HepG2 (cell line): Measurements from ENCODE around the gene KIAA2012. TPM values are rescaled to one million over a fixed set of nuclear protein-coding genes. Genes with fewer than 3 reads are reported as not detected.

ENCODE experiments used
- ATAC-seq: fragments of 200-7000 bp; cut with Tn5 transposase; 3 replicates; pipeline ENCODE4 v1.9.1; 2020; ENCODE audit warnings: mild to moderate bottlenecking, moderate library complexity
- BruUV-seq: library from RNA; stranded (reverse); fragments of 400-500 nt; replicated peaks from 2 replicates; lab custom pipeline; 2021; lab: Mats Ljungman, UMichigan
- CTCF ChIA-PET: fragments of 300-600 bp; formaldehyde crosslinking; extraction: SDS; loops from one replicate; lab custom pipeline; 2021; ENCODE audit warnings: low total read pairs, inconsistent platforms, low intra/inter-chr PET ratio; lab: Yijun Ruan, JAX
- POLR2A ChIA-PET: fragments of 350-600 bp; sonication (Branson Sonifier 250); formaldehyde crosslinking; loops from one replicate; lab custom pipeline; 2020; ENCODE audit warnings: antibody characterized with exemption, inconsistent platforms; lab: Yijun Ruan, JAX
- DNase-seq: peaks from one replicate; pipeline ENCODE4 v3.0.0-alpha.2; 2015; ENCODE audit warnings: low spot score
- FAIRE-seq: peaks from 3 replicates; lab custom pipeline; 2011; peaks lifted over from hg19 to GRCh38; lab: Jason Lieb, UNC
- H2AFZ ChIP-seq: one replicate; pipeline ENCODE4 v1.6.1; 2011; ENCODE audit warnings: low read length, inconsistent platforms
- H3K27ac ChIP-seq: fragments of 300-600 bp; 3 replicates; pipeline ENCODE4 v1.8.0; 2011; ENCODE audit warnings: mixed run types, mild to moderate bottlenecking, mixed read lengths, low read length, inconsistent platforms; ENCODE audit not compliant: insufficient read depth; ENCODE audit errors: extremely low read length
- H3K27me3 ChIP-seq, 2 experiments: fragments of 200-600 bp in 1 of 2; 2 replicates in 1 of 2; 3 replicates in 1 of 2; pipeline versions ENCODE4 v1.6.0 to v1.8.0; 2011; ENCODE audit warnings: low read length in 2 of 2, mild to moderate bottlenecking in 2 of 2, moderate library complexity in 2 of 2, inconsistent platforms in 1 of 2; ENCODE audit not compliant: insufficient read depth in 2 of 2, control insufficient read depth in 1 of 2
- H3K36me3 ChIP-seq, 2 experiments: fragments of 200-600 bp in 1 of 2; replicated peaks in 1 of 2; 2 replicates in 1 of 2; 3 replicates in 1 of 2; pipeline versions ENCODE4 v1.5.1 to v1.8.0; 2011; ENCODE audit warnings: low read length in 2 of 2, inconsistent platforms in 1 of 2; ENCODE audit not compliant: insufficient read depth in 2 of 2, control insufficient read depth in 1 of 2
- H3K4me1 ChIP-seq: 2 replicates; pipeline ENCODE4 v1.5.1; 2012; ENCODE audit warnings: low read length, inconsistent platforms; ENCODE audit not compliant: insufficient read depth
- H3K4me2 ChIP-seq: 2 replicates; pipeline ENCODE4 v1.6.0; 2011; ENCODE audit warnings: low read depth, low read length, inconsistent platforms
- H3K4me3 ChIP-seq, 3 experiments: fragments of 200-600 bp in 1 of 3; sonication (generic), shearing (Covaris generic) in 1 of 3; replicated peaks in 1 of 3; 2 replicates each; pipeline ENCODE4 v1.5.1; 2011 to 2016; ENCODE audit warnings: low read length in 3 of 3, inconsistent platforms in 2 of 3, low read depth in 2 of 3, mild to moderate bottlenecking in 2 of 3, control low read depth in 1 of 3, mixed read lengths in 1 of 3; ENCODE audit not compliant: insufficient read depth in 1 of 3
- H3K79me2 ChIP-seq: one replicate; pipeline ENCODE4 v1.6.1; 2011; ENCODE audit warnings: low read length, inconsistent platforms; ENCODE audit not compliant: insufficient read depth
- H3K9ac ChIP-seq: 2 replicates; pipeline ENCODE4 v1.6.0; 2011; ENCODE audit warnings: mild to moderate bottlenecking, low read depth, low read length, inconsistent platforms; ENCODE audit not compliant: insufficient read depth
- H3K9me3 ChIP-seq: 2 replicates; pipeline ENCODE4 v1.5.1; 2012; ENCODE audit warnings: mild to moderate bottlenecking, low read length
- H4K20me1 ChIP-seq: 2 replicates; pipeline ENCODE4 v1.6.0; 2011; ENCODE audit warnings: inconsistent platforms, mild to moderate bottlenecking, low read length, moderate library complexity; ENCODE audit not compliant: insufficient read depth
- ATF7 ChIP-seq, 2 experiments: fragments of 450-650 bp in 1 of 2; sonication (generic) in 1 of 2; formaldehyde crosslinking in 1 of 2; IDR thresholded peaks; 2 replicates each; pipeline versions ENCODE4 v1.4.0 to v1.6.1; 2016 to 2020; ENCODE audit warnings: antibody characterized with exemption in 1 of 2, mild to moderate bottlenecking in 1 of 2, missing genetic modification reagents in 1 of 2
- ETV6 ChIP-seq: sonication (generic); formaldehyde crosslinking; conservative IDR thresholded peaks from 2 replicates; pipeline ENCODE4 v1.4.0; 2020; ENCODE audit warnings: missing genetic modification reagents
- HNRNPLL ChIP-seq: fragments of 200-400 bp; formaldehyde crosslinking; IDR thresholded peaks from 2 replicates; pipeline ENCODE4 v1.6.1; 2017; ENCODE audit warnings: mild to moderate bottlenecking, low read depth, low read length; ENCODE audit not compliant: poor library complexity, severe bottlenecking
- KDM5B ChIP-seq: sonication (generic); formaldehyde crosslinking; IDR thresholded peaks from 2 replicates; pipeline ENCODE4 v1.4.0; 2020; ENCODE audit warnings: missing genetic modification reagents, mild to moderate bottlenecking, borderline replicate concordance
- MBD4 ChIP-seq: IDR thresholded peaks from 2 replicates; pipeline ENCODE4 v1.6.1; 2012; ENCODE audit warnings: low read length, inconsistent platforms, borderline replicate concordance
- MEIS1 ChIP-seq: sonication (generic); formaldehyde crosslinking; IDR thresholded peaks from 2 replicates; pipeline ENCODE4 v1.9.0; 2021; ENCODE audit warnings: mild to moderate bottlenecking, missing genetic modification reagents, moderate library complexity, borderline replicate concordance
- SP140L ChIP-seq: sonication (generic); formaldehyde crosslinking; IDR thresholded peaks from 2 replicates; pipeline ENCODE4 v1.4.0; 2020; ENCODE audit warnings: missing genetic modification reagents, borderline replicate concordance
- WIZ ChIP-seq: sonication (generic); formaldehyde crosslinking; IDR thresholded peaks from 2 replicates; pipeline ENCODE4 v1.5.1; 2020; ENCODE audit warnings: mild to moderate bottlenecking, missing genetic modification reagents
- ZNF569 ChIP-seq: sonication (generic); formaldehyde crosslinking; IDR thresholded peaks from 2 replicates; pipeline ENCODE4 v1.5.0; 2020; ENCODE audit warnings: mild to moderate bottlenecking, missing genetic modification reagents, moderate library complexity, borderline replicate concordance
- ZNF766 ChIP-seq: sonication (generic); formaldehyde crosslinking; IDR thresholded peaks from 2 replicates; pipeline ENCODE4 v1.5.0; 2020; ENCODE audit warnings: missing genetic modification reagents, borderline replicate concordance
- ZNF839 ChIP-seq: sonication (generic); formaldehyde crosslinking; IDR thresholded peaks from 2 replicates; pipeline ENCODE4 v1.4.0; 2020; ENCODE audit warnings: missing genetic modification reagents, mild to moderate bottlenecking, borderline replicate concordance
- WGBS: methylation state at CpG from one replicate; pipeline ENCODE4 v1.1.6; 2017; ENCODE audit warnings: low lambda C conversion rate; 5-methylcytosine and 5-hydroxymethylcytosine counted together
- in situ Hi-C: cut with HindIII; loops from 2 replicates; pipeline ENCODE4 v1.10.0; 2017; ENCODE audit warnings: low pct_unique_long_range_greater_than_20kb; ENCODE audit not compliant: extremely low pct_ligation_motif_present
- intact Hi-C: fragments of 100-400 bp; cut with micrococcal nuclease; formaldehyde crosslinking; loops from one replicate; pipeline ENCODE4 v1.10.0; 2022; ENCODE audit not compliant: unreplicated experiment
- polyA plus RNA-seq, 8 experiments: library from polyadenylated mRNA; depleted of rRNA in 3 of 8; stranded (reverse) in 7 of 8; unstranded in 1 of 8; fragments of >200 nt; fragmentation: Illumina TruSeq in 4 of 8; extraction: Trizol in 4 of 8; gene quantifications; 2 replicates each; pipeline versions ENCODE4 v1.2.1 to v1.2.3, GENCODE V29; 2011 to 2016; ENCODE audit warnings: low read depth in 4 of 8, missing spikeins in 1 of 8, mixed read lengths in 1 of 8; ENCODE audit not compliant: insufficient read depth in 1 of 8
- total RNA-seq, 5 experiments: library from RNA; depleted of rRNA; stranded (reverse); fragments of >200 nt; fragmentation: Illumina TruSeq; extraction: Trizol; gene quantifications; 2 replicates each; pipeline ENCODE4 v1.2.3, GENCODE V29; 2016; ENCODE audit warnings: low read depth in 1 of 5
- TF ChIP-seq, protein P1 (sequence below): sonication (generic); formaldehyde crosslinking; IDR thresholded peaks from 2 replicates; pipeline ENCODE4 v1.5.0; 2020; ENCODE audit warnings: mild to moderate bottlenecking, missing genetic modification reagents, moderate library complexity
- TF ChIP-seq, protein P2 (sequence below): IDR thresholded peaks from 2 replicates; pipeline ENCODE4 v1.6.1; 2016

KIAA2012 gene
- total and polyA plus RNA-seq, 2 of the 13 experiments (the other 11 are each of a cell fraction or from before 2014, with no cell fraction given) = not detected

DNA sequence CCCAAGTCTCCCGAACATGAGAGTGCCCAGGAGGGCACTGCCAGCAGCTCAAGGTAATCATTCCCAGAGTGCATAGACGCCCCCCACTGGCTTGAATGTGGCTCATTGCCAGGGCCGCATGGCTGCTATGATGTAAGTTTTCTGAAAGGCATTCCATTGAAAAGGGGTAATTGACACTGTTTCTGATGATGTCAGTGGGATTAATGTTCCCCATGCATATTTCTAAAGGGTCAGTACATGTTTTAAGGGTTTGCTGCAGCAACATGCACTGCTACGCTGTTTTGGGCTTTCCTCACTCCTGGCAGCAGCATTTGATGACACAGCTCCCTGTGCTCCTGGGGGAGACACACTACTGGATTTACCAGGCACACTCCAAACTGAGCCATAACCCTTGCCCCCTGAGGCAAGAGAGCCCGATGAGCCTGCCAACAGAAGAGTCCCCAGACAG, 36.7 kb downstream of the KIAA2012 start:
- H3K27me3 ChIP-seq = peaks cover 0 to 8% of the 10 kb centered on the region in 2 experiments; a peak in 1 of 5 replicates
- H3K9ac ChIP-seq = no peak overlapping the region
- no peak for DNase-seq
- peaks cover 8% of the 10 kb centered on the region; the same call in 1 of the 2 replicates for H3K4me1 ChIP-seq
- no peaks in the 10 kb centered on the region for H3K9me3 ChIP-seq
- WGBS = 19% methylated on average over 5 of the region's 5 CpGs
- intact Hi-C loops (no loop called here), in situ Hi-C loops (no loop called here)
- no TSS peak for BruUV-seq
- ChIA-PET CTCF (no interaction called here), POLR2A (no interaction called here)
- TF ChIP-seq ATF7 (IDR thresholded peaks at IDR 0.05) (0 out of 2 replicates have a peak, but pooled peaks have one; percentile 4), ATF7 (CRISPR knock-in tag; IDR thresholded peaks at IDR 0.05) (no peak), ZNF569 (no peak)
- TF ChIP-seq, protein P1, sequence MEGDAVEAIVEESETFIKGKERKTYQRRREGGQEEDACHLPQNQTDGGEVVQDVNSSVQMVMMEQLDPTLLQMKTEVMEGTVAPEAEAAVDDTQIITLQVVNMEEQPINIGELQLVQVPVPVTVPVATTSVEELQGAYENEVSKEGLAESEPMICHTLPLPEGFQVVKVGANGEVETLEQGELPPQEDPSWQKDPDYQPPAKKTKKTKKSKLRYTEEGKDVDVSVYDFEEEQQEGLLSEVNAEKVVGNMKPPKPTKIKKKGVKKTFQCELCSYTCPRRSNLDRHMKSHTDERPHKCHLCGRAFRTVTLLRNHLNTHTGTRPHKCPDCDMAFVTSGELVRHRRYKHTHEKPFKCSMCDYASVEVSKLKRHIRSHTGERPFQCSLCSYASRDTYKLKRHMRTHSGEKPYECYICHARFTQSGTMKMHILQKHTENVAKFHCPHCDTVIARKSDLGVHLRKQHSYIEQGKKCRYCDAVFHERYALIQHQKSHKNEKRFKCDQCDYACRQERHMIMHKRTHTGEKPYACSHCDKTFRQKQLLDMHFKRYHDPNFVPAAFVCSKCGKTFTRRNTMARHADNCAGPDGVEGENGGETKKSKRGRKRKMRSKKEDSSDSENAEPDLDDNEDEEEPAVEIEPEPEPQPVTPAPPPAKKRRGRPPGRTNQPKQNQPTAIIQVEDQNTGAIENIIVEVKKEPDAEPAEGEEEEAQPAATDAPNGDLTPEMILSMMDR (CRISPR knock-in tag) = peak; percentile 32; the same call in 1 of the 2 replicates
- no peak overlapping the region for H3K4me2 ChIP-seq
- no peaks in the 10 kb centered on the region for H4K20me1 ChIP-seq
- no peak for FAIRE-seq
- no peaks in the 10 kb centered on the region for H3K79me2 ChIP-seq
- no peak; the same call in 2 of the 3 replicates for ATAC-seq
- H3K27ac ChIP-seq = no peak overlapping the region
- H3K36me3 ChIP-seq = no peaks in the 10 kb centered on the region
- no peak overlapping the region for H2AFZ ChIP-seq
- H3K4me3 ChIP-seq = no peak overlapping the region

DNA sequence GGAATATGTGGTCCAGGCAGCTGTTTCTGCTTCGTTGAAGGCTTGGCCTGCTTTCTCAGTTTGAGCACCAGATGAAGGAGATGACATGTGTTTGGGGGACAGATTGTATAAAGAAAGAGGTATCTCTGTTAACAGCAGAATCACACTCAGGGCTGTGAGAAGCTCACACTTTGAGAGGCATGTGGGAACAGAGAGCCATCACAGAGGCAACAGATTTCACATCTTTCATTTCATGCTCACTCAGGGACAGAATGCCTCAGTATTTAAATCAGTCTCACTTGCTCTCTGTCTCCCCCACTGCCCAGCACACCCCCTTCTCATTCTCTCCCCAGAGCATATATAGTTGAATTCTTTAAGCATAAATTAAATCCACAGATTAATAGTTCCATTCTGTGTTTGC, 37.4 kb downstream of the KIAA2012 start:
- ChIA-PET POLR2A (no interaction called here), CTCF (no interaction called here)
- peaks cover 8% of the 10 kb centered on the region; the same call in 1 of the 2 replicates for H3K4me1 ChIP-seq

More for the DNA sequence above, 37.4 kb downstream of the KIAA2012 start:
- H2AFZ ChIP-seq = no peak overlapping the region
- H4K20me1 ChIP-seq = no peaks in the 10 kb centered on the region
- H3K79me2 ChIP-seq = no peaks in the 10 kb centered on the region
- in situ Hi-C loops (no loop called here), intact Hi-C loops (no loop called here)
- H3K4me3 ChIP-seq = no peak overlapping the region
- H3K4me2 ChIP-seq = no peak overlapping the region
- H3K36me3 ChIP-seq = no peaks in the 10 kb centered on the region
- no peak for ATAC-seq
- DNase-seq = no peak
- no peak for FAIRE-seq
- WGBS = 7% methylated on average over 1 of the region's 1 CpG
- no TSS peak for BruUV-seq
- H3K9me3 ChIP-seq = no peaks in the 10 kb centered on the region
- H3K9ac ChIP-seq = no peak overlapping the region
- TF ChIP-seq WIZ (CRISPR knock-in tag) (no peak), SP140L (no peak), ZNF839 (no peak), ZNF766 (no peak), ETV6 (CRISPR knock-in tag) (no peak), HNRNPLL (no peak), KDM5B (CRISPR knock-in tag) (no peak), MBD4 (no peak), MEIS1 (CRISPR knock-in tag) (no peak)
- TF ChIP-seq, protein P2, sequence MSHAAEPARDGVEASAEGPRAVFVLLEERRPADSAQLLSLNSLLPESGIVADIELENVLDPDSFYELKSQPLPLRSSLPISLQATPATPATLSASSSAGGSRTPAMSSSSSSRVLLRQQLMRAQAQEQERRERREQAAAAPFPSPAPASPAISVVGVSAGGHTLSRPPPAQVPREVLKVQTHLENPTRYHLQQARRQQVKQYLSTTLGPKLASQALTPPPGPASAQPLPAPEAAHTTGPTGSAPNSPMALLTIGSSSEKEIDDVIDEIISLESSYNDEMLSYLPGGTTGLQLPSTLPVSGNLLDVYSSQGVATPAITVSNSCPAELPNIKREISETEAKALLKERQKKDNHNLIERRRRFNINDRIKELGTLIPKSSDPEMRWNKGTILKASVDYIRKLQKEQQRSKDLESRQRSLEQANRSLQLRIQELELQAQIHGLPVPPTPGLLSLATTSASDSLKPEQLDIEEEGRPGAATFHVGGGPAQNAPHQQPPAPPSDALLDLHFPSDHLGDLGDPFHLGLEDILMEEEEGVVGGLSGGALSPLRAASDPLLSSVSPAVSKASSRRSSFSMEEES (CRISPR knock-in tag) = no peak
- H3K27ac ChIP-seq = no peak overlapping the region
- H3K27me3 ChIP-seq = peaks cover 0 to 4% of the 10 kb centered on the region in 2 experiments; a peak in 1 of 5 replicates
